22Rv1 (cell line): ENCODE results near the gene AICDA.
A peak's percentile ranks its signal among the peaks of the same experiment; 100 is the strongest.

Experiments
- ZFX ChIP-seq: fragments of 450-650 bp; IDR thresholded peaks from 2 replicates; pipeline ENCODE4 v1.6.1; 2017; ENCODE audit warnings: antibody characterized with exemption, borderline replicate concordance
- TF ChIP-seq, protein P1 (sequence below): fragments of 450-650 bp; IDR thresholded peaks from 2 replicates; pipeline ENCODE4 v1.5.1; 2017; ENCODE audit warnings: mild to moderate bottlenecking

DNA sequence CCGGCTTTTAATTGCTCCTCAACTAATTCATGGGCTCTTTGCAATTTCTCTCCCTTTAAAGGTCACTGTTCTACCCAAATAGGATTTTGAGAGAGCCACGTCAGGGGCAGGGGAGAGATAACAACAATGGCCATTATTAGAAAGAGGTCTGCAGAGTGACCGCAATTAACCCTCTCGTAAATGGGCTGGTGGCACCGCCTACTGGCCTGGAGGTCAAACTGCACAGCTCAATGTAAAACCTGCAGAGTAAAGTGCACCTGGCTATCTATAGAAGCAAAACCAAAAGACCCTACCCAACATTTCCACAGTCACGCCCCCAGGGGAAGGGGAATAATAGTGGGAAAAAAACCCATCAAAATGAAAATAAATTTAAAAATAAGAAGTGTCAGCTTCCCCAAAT is 50.3 kb downstream of the AICDA start:
- TF ChIP-seq, protein P1, sequence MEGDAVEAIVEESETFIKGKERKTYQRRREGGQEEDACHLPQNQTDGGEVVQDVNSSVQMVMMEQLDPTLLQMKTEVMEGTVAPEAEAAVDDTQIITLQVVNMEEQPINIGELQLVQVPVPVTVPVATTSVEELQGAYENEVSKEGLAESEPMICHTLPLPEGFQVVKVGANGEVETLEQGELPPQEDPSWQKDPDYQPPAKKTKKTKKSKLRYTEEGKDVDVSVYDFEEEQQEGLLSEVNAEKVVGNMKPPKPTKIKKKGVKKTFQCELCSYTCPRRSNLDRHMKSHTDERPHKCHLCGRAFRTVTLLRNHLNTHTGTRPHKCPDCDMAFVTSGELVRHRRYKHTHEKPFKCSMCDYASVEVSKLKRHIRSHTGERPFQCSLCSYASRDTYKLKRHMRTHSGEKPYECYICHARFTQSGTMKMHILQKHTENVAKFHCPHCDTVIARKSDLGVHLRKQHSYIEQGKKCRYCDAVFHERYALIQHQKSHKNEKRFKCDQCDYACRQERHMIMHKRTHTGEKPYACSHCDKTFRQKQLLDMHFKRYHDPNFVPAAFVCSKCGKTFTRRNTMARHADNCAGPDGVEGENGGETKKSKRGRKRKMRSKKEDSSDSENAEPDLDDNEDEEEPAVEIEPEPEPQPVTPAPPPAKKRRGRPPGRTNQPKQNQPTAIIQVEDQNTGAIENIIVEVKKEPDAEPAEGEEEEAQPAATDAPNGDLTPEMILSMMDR: peak; percentile 73
- no peak for TF ChIP-seq ZFX
